Psoas muscle (tissue), 8 donors: ENCODE data around the gene KIAA1614. TPM values are rescaled to one million over a fixed set of nuclear protein-coding genes. Genes with fewer than 3 reads are reported as not detected.

Experiments
- ATAC-seq, 4 donors: fragments of 200-7000 bp; cut with Tn5 transposase; one replicate each; pipeline ENCODE4 v1.9.1; 2020; ENCODE audit warnings: moderate library complexity in 3 of 4, mild to moderate bottlenecking in 2 of 4
- DNase-seq, 2 donors: peaks; one replicate each; pipeline ENCODE4 v3.0.0-alpha.2; 2020
- H3K27ac ChIP-seq: fragments of 200-600 bp; one replicate; pipeline ENCODE4 v1.8.0; 2022
- H3K27me3 ChIP-seq, 3 donors: fragments of 200-600 bp in 1 of 3; one replicate each; pipeline versions ENCODE4 v1.6.1 to v1.8.0; 2013 to 2022; ENCODE audit warnings: low read length in 2 of 3, mild to moderate bottlenecking in 2 of 3, moderate library complexity in 1 of 3; ENCODE audit not compliant: insufficient read depth in 3 of 3
- H3K36me3 ChIP-seq, 2 donors: fragments of 200-600 bp in 1 of 2; one replicate each; pipeline versions ENCODE4 v1.6.1 to v1.8.0; 2013 to 2022; ENCODE audit warnings: low read depth in 1 of 2, mild to moderate bottlenecking in 1 of 2, moderate library complexity in 1 of 2; ENCODE audit not compliant: insufficient read depth in 1 of 2
- H3K4me1 ChIP-seq: fragments of 200-600 bp; one replicate; pipeline ENCODE4 v1.8.0; 2022
- H3K4me3 ChIP-seq: fragments of 200-600 bp; one replicate; pipeline ENCODE4 v1.8.0; 2022; ENCODE audit warnings: mild to moderate bottlenecking
- H3K9me3 ChIP-seq: fragments of 200-600 bp; one replicate; pipeline ENCODE4 v1.8.0; 2022
- CTCF ChIP-seq: fragments of 200-600 bp; IDR thresholded peaks from one replicate; pipeline ENCODE4 v1.8.0; 2022; ENCODE audit warnings: antibody characterized with exemption
- WGBS, 3 donors: extraction: QIAGEN DNeasy Blood & Tissue Kit; methylation state at CpG; one replicate each; pipeline versions ENCODE4 v1.1.6 to v1.1.7; 2013; 5-methylcytosine and 5-hydroxymethylcytosine counted together
- intact Hi-C, 2 donors: fragments of 100-400 bp; cut with DNase I; formaldehyde crosslinking; loops; one replicate each; pipeline versions ENCODE4 v1.11.0 to v1.14.2; 2022
- polyA plus RNA-seq, 3 donors: library from polyadenylated mRNA; stranded (reverse); fragments of 200-250 nt; gene quantifications; one replicate each; pipeline ENCODE4 v1.2.3, GENCODE V29; 2013
- total RNA-seq, 4 donors: library from RNA; stranded (reverse); fragmentation: NEBNext Ultra II Directional in 2 of 4; extraction: Animal tissue kit (Norgen Biotek cat#: 25700) in 2 of 4; gene quantifications; one replicate each; pipeline versions ENCODE4 v1.2.1 to v1.2.4, GENCODE V29; 2021 to 2023
- donor health status: healthy with polysubstance abuse.
- donor health status: DM: no; HTN: no; CAD: no; lungs with moderate emphysema.
- donor health status: Bipolar disorder and iron deficiency.
- donor health status: healthy.
- donor health status: DM: yes; HTN: yes; CAD: no.
- donor health status: DM: no; HTN: no; CAD: no.
- donor health status: DM: no; HTN: no; CAD: no.
- donor health status: DM: yes; HTN: yes; CAD: no.

KIAA1614 gene
- total and polyA plus RNA-seq, 7 donors = 0.45 to 1.6 (median 0.88) TPM

GRCh38 chr1:180920193-180920592, 7.5 kb downstream of the KIAA1614 start:
- intact Hi-C loops = no loop called here
- no peaks in the 10 kb centered on the region for H3K4me1 ChIP-seq

GRCh38 chr1:180920702-180921101, 8.0 kb downstream of the KIAA1614 start:
- WGBS, 3 donors = 92 to 94% (median 92%) methylated on average over 8 of the region's 8 CpGs
- Histone ChIP-seq H3K27me3 (peaks cover 0 to 1% (median 0%) of the 10 kb centered on the region in 3 donors), H3K27ac (no peak overlapping the region), H3K4me1 (peaks cover 1% of the 10 kb centered on the region), H3K4me3 (no peak overlapping the region), H3K9me3 (no peaks in the 10 kb centered on the region), H3K36me3 (no peaks in the 10 kb centered on the region)
- ATAC-seq (no peak), DNase-seq (no peak)
- TF ChIP-seq CTCF = no peak
- intact Hi-C loops = no loop called here

More at GRCh38 chr1:180920193-180920592, 7.5 kb downstream of the KIAA1614 start:
- DNase-seq (no peak), ATAC-seq (no peak)
- no peaks in the 10 kb centered on the region for H3K36me3 ChIP-seq
- no peaks in the 10 kb centered on the region for H3K9me3 ChIP-seq
- no peak overlapping the region for H3K27ac ChIP-seq
- no peak for TF ChIP-seq CTCF
- 83 to 97% (median 85%) methylated on average over 7 of the region's 7 CpGs for WGBS, 3 donors
- H3K27me3 ChIP-seq = peaks cover 0 to 1% (median 0%) of the 10 kb centered on the region in 3 donors
- H3K4me3 ChIP-seq = no peak overlapping the region

DNA sequence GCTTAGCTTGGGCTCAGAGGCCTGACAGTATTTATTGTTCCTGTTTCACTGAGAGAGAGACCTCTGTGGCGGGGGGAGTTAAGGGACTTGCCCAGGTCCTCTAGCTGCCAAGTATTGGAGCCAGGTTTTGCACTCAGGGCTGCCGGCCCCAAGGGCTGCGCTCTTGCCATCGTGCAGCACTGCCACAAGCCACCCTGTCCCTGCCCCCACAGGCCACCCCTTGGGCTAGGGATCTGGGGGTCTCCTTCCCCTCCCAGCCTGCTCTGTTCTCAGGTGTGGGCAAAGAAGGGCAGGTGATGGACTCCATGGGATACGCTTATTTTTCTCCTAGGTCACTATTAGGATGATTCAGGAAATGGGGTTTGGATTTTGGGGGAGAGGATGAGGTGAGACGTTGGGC, 8.7 kb downstream of the KIAA1614 start:
- intact Hi-C loops = no loop called here
- DNase-seq (no peak), ATAC-seq (no peak)
- peaks cover 8% of the 10 kb centered on the region for H3K4me1 ChIP-seq
- WGBS, 3 donors = 85 to 95% (median 86%) methylated on average over 6 of the region's 6 CpGs
- no peaks in the 10 kb centered on the region for H3K36me3 ChIP-seq
- H3K4me3 ChIP-seq = no peak overlapping the region
- no peak overlapping the region for H3K27ac ChIP-seq
- peaks cover 0 to 1% (median 0%) of the 10 kb centered on the region in 3 donors for H3K27me3 ChIP-seq
- H3K9me3 ChIP-seq = no peaks in the 10 kb centered on the region
- no peak for TF ChIP-seq CTCF

DNA sequence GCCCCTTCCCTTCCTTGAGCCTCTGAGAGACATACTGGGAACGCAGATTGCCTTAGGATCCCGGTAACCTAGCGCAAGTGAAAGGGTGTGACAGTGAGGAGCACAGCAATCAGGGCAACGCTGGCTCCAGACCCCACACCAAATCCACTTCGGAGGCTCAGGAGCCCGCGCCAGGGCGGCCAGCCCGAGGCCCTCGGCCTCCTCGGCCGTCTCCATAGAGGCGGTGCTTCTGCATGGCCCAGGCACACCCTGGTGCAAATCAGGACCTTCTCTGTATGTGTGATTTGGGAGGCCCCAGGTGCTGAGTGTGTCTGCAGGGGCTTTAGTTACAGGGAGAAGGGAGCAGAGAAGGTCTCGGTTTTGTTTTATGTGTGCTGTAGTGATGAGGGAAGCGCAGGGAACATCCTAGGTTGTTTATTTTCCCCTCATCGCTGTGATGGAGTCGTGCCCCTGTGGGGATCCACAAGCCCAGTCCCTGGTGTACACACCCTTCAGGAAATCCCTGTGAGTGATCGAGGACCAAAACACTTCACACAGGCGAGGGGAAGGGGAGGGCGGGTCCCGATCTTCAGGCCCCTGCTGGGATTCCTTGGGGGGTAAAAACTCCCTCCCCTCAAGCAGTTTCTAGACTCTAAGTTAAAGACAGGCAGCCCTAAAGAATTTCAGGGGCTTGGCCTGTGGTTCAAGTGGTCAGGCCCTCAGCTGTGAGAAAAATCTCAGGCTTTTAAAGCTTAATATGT, 9.4 kb downstream of the KIAA1614 start:
- Histone ChIP-seq H3K9me3 (no peaks in the 10 kb centered on the region), H3K36me3 (no peaks in the 10 kb centered on the region), H3K27ac (no peak overlapping the region), H3K4me1 (peaks cover 15% of the 10 kb centered on the region), H3K27me3 (peaks cover 0 to 1% (median 0%) of the 10 kb centered on the region in 3 donors), H3K4me3 (no peak overlapping the region)
- no peak for DNase-seq
- no peak for ATAC-seq
- intact Hi-C loops = no loop called here
- WGBS, 3 donors = 83 to 86% (median 84%) methylated on average over 21 of the region's 21 CpGs
- no peak for TF ChIP-seq CTCF

- Histone ChIP-seq H3K9me3 (no peaks in the 10 kb centered on the region), H3K36me3 (no peaks in the 10 kb centered on the region), H3K27me3 (peaks cover 0 to 1% (median 0%) of the 10 kb centered on the region in 3 donors), H3K4me3 (no peak overlapping the region), H3K27ac (no peak overlapping the region), H3K4me1 (peaks cover 20% of the 10 kb centered on the region)
- ATAC-seq (no peak), DNase-seq (no peak)
- WGBS, 3 donors = 89 to 93% (median 91%) methylated on average over 8 of the region's 8 CpGs
- TF ChIP-seq CTCF = no peak
- intact Hi-C loops = no loop called here
Measured at GRCh38 chr1:180922631-180923015, 9.9 kb downstream of the KIAA1614 start.
